ENCODE results near the gene TFCP2L1.

TFCP2L1 gene

GRCh38 chr2:121171625-121172119, 113.3 kb downstream of the TFCP2L1 start:
- Histone ChIP-seq H3K27ac (replicated peaks) (no peak overlapping the region), H3K4me3 (replicated peaks; ENCODE audit: insufficient read depth, low read length) (no peak overlapping the region), H3K27me3 (ENCODE audit: insufficient read depth, poor library complexity, severe bottlenecking) (no peaks in the 10 kb centered on the region)
- TF ChIP-seq GABPA (IDR thresholded peaks at IDR 0.05; ENCODE audit: low read depth) (no peak), CTCF (IDR thresholded peaks at IDR 0.05; ENCODE audit: insufficient read depth, low read length) (no peak), REST (IDR thresholded peaks at IDR 0.05; ENCODE audit: insufficient replicate concordance, low read depth) (no peak), POLR2AphosphoS5 (IDR thresholded peaks at IDR 0.05; ENCODE audit: low read depth) (no peak), SPI1 (IDR thresholded peaks at IDR 0.05; ENCODE audit: borderline replicate concordance, low read depth) (no peak)
- no peak for DNase-seq (ENCODE audit: low read depth in 1 of 2, low spot score in 1 of 2)

GRCh38 chr2:121170577-121170976, 114.4 kb downstream of the TFCP2L1 start:
- Histone ChIP-seq H3K27ac (replicated peaks) (no peak overlapping the region), H3K27me3 (ENCODE audit: insufficient read depth, poor library complexity, severe bottlenecking) (no peaks in the 10 kb centered on the region), H3K4me3 (replicated peaks; ENCODE audit: insufficient read depth, low read length) (no peak overlapping the region)
- no peak for DNase-seq (ENCODE audit: low read depth in 1 of 2, low spot score in 1 of 2)
- TF ChIP-seq GABPA (IDR thresholded peaks at IDR 0.05; ENCODE audit: low read depth) (no peak), SPI1 (IDR thresholded peaks at IDR 0.05; ENCODE audit: borderline replicate concordance, low read depth) (no peak), CTCF (IDR thresholded peaks at IDR 0.05; ENCODE audit: insufficient read depth, low read length) (no peak)

- no peak for TF ChIP-seq REST (IDR thresholded peaks at IDR 0.05; ENCODE audit: insufficient replicate concordance, low read depth)
- no peak for TF ChIP-seq CTCF (IDR thresholded peaks at IDR 0.05; ENCODE audit: insufficient read depth, low read length)
- TF ChIP-seq POLR2AphosphoS5 (IDR thresholded peaks at IDR 0.05; ENCODE audit: low read depth): no peak
- no peak for TF ChIP-seq GABPA (IDR thresholded peaks at IDR 0.05; ENCODE audit: low read depth)
- no peak for TF ChIP-seq SPI1 (IDR thresholded peaks at IDR 0.05; ENCODE audit: borderline replicate concordance, low read depth)
- H3K27ac ChIP-seq (replicated peaks): no peak overlapping the region
- H3K4me3 ChIP-seq (replicated peaks; ENCODE audit: insufficient read depth, low read length): no peak overlapping the region
- H3K27me3 ChIP-seq (ENCODE audit: insufficient read depth, poor library complexity, severe bottlenecking): no peaks in the 10 kb centered on the region
- DNase-seq (ENCODE audit: low read depth in 1 of 2, low spot score in 1 of 2): no peak
Measured at GRCh38 chr2:121167411-121167810, 117.6 kb downstream of the TFCP2L1 start.
